H1 (cell line): ENCODE results near the gene SMAP1. TPM values are rescaled to one million over a fixed set of nuclear protein-coding genes. Genes with fewer than 3 reads are reported as not detected.

ENCODE experiments used
- BACH1 ChIP-seq: IDR thresholded peaks from 2 replicates; pipeline ENCODE4 v1.6.1; 2012; ENCODE audit warnings: low read length, improper control_type of control experiment
- HDAC6 ChIP-seq: IDR thresholded peaks from one replicate; pipeline ENCODE4 v1.7.1; 2012; ENCODE audit warnings: low read depth, mild to moderate bottlenecking, inconsistent platforms, low read length, moderate library complexity
- polyA plus RNA-seq, 7 experiments: library from polyadenylated mRNA; depleted of rRNA in 3 of 7; stranded (reverse) in 5 of 7; unstranded in 2 of 7; fragments of >200 nt in 5 of 7; fragments of 200-250 nt in 2 of 7; gene quantifications; 1 replicate in 5 of 7; 2 replicates in 1 of 7; 4 replicates in 1 of 7; pipeline versions ENCODE4 v1.2.1 to v1.2.3, GENCODE V29; 2011 to 2013; ENCODE audit warnings: missing spikeins in 2 of 7, mixed read lengths in 2 of 7
- total RNA-seq: library from RNA; stranded (reverse); fragmentation: NEBNext Ultra II Directional; extraction: Animal tissue kit (Norgen Biotek cat#: 25700); gene quantifications from 2 replicates; pipeline ENCODE4 v1.2.1, GENCODE V29; 2021

SMAP1 gene
- total and polyA plus RNA-seq, 2 of the 8 experiments (the other 6 are each of a cell fraction or from before 2014, with no cell fraction given), result 18.8 to 32.4 TPM

DNA sequence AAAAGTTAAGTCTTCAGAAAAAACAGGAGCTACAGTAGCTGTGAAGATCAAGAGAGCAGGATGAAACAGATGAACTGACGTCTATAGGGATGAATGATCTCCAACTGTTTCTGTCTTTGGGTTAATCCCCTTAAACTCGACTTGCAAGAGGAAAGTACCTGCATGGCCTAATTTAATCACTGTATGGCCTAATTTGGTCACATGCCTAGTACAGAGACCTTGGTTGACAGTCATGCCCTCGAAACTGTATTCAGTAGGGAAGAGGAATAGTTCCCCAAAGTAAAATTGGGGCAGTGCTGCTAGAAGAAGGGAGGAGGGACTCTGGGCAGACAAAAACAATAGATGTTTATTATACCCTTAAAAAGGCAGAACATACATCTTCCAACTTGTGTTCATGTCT lies 10.0 kb upstream of the SMAP1 start (continued):
- TF ChIP-seq BACH1, result no peak
- no peak for TF ChIP-seq HDAC6
